ENCODE results near the gene PPP1R7. TPM values are rescaled to one million over a fixed set of nuclear protein-coding genes. Genes with fewer than 3 reads are reported as not detected.

Gene PPP1R7
- total RNA-seq, 2 donors from 2014 or later, result 57.5 to 61.4 TPM

- Histone ChIP-seq H3K36me3 (no peaks in the 10 kb centered on the region), H3K27me3 (no peaks in the 10 kb centered on the region), H3K4me3 (no peak overlapping the region), H3K9me3 (no peaks in the 10 kb centered on the region), H3K4me1 (no peaks in the 10 kb centered on the region), H3K27ac (no peak overlapping the region)
- no peak for DNase-seq (ENCODE audit: low spot score)
- TF ChIP-seq CTCF (IDR thresholded peaks at IDR 0.05), result no peak
These were observed 52.0 kb downstream of the PPP1R7 start for GRCh38 chr2:241202268-241202585.

DNA sequence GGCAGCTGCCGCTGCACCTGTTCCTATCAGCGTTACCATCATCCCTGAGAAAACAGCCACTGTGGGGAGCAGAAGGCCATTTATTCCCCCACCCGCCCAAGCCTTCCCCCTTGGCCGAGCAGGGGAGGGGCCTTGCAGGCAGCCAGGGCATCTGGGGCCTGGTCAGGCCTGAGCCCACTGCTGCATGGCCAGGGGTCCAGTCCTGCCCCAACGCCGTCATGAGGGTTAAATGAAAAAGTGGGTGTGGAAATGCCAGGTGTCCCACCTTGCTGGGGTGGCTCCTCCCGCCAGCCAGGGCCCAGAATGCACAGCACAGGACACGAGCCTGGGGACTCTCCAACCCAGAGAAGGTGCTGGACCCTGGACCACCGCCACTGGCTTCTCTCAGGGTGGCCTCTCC lies 52.4 kb downstream of the PPP1R7 start:
- TF ChIP-seq CTCF (IDR thresholded peaks at IDR 0.05), result no peak
- H3K27ac ChIP-seq, result no peak overlapping the region
- DNase-seq (ENCODE audit: low spot score), result no peak
- H3K27me3 ChIP-seq, result no peaks in the 10 kb centered on the region
- no peaks in the 10 kb centered on the region for H3K36me3 ChIP-seq
- no peak overlapping the region for H3K4me3 ChIP-seq
- H3K4me1 ChIP-seq, result no peaks in the 10 kb centered on the region
- no peaks in the 10 kb centered on the region for H3K9me3 ChIP-seq

- no peak for TF ChIP-seq CTCF (IDR thresholded peaks at IDR 0.05)
- no peak for DNase-seq (ENCODE audit: low spot score)
- no peaks in the 10 kb centered on the region for H3K9me3 ChIP-seq
- H3K27me3 ChIP-seq, result no peaks in the 10 kb centered on the region
- H3K4me1 ChIP-seq, result no peaks in the 10 kb centered on the region
- no peak overlapping the region for H3K27ac ChIP-seq
- H3K36me3 ChIP-seq, result no peaks in the 10 kb centered on the region
- no peak overlapping the region for H3K4me3 ChIP-seq
These were observed 53.1 kb downstream of the PPP1R7 start for GRCh38 chr2:241203218-241204009.

GRCh38 chr2:241204010-241204384 lies 53.7 kb downstream of the PPP1R7 start:
- H3K36me3 ChIP-seq, result no peaks in the 10 kb centered on the region
- no peak for DNase-seq (ENCODE audit: low spot score)

GRCh38 chr2:241204490-241204889 lies 54.2 kb downstream of the PPP1R7 start:
- DNase-seq (ENCODE audit: low spot score), result no peak
- no peak overlapping the region for H3K27ac ChIP-seq
- TF ChIP-seq CTCF (IDR thresholded peaks at IDR 0.05), result no peak
- H3K36me3 ChIP-seq, result no peaks in the 10 kb centered on the region
- H3K9me3 ChIP-seq, result no peaks in the 10 kb centered on the region
- H3K27me3 ChIP-seq, result no peaks in the 10 kb centered on the region
- no peaks in the 10 kb centered on the region for H3K4me1 ChIP-seq
- no peak overlapping the region for H3K4me3 ChIP-seq

More at GRCh38 chr2:241204010-241204384, 53.7 kb downstream of the PPP1R7 start:
- H3K27me3 ChIP-seq, result no peaks in the 10 kb centered on the region
- no peak for TF ChIP-seq CTCF (IDR thresholded peaks at IDR 0.05)
- no peaks in the 10 kb centered on the region for H3K4me1 ChIP-seq
- H3K4me3 ChIP-seq, result no peak overlapping the region
- no peaks in the 10 kb centered on the region for H3K9me3 ChIP-seq
- H3K27ac ChIP-seq, result no peak overlapping the region

GRCh38 chr2:241205086-241205485 lies 54.8 kb downstream of the PPP1R7 start:
- no peak for DNase-seq (ENCODE audit: low spot score)
- H3K4me3 ChIP-seq, result no peak overlapping the region
- TF ChIP-seq CTCF (IDR thresholded peaks at IDR 0.05), result no peak
- no peaks in the 10 kb centered on the region for H3K36me3 ChIP-seq
- no peaks in the 10 kb centered on the region for H3K4me1 ChIP-seq
- no peaks in the 10 kb centered on the region for H3K27me3 ChIP-seq
- no peak overlapping the region for H3K27ac ChIP-seq
- no peaks in the 10 kb centered on the region for H3K9me3 ChIP-seq

All from right atrium auricular region (tissue), 2 donors.